Measurements from ENCODE around the gene TKTL1. TPM values are rescaled to one million over a fixed set of nuclear protein-coding genes. Genes with fewer than 3 reads are reported as not detected.
A peak's percentile ranks its signal among the peaks of the same experiment; 100 is the strongest.
"Not testable (repeated sequence)": the region's sequence is repeated elsewhere in the genome, so short reads cannot be mapped to it uniquely, and the experiment has no call there.

The TKTL1 gene
- 0.18 TPM for total RNA-seq

- DNase-seq (ENCODE audit: low spot score), result no peak
- intact Hi-C loops (cut with DNase I), result no loop called here
- no peak for ATAC-seq
These were observed at the start of gene TKTL1 for GRCh38 chrX:154295664-154296310. Gene TKTL1, plus strand, starts transcription at chrX:154295795. Its CDS starts 65 bp downstream, at chrX:154295860.

DNA sequence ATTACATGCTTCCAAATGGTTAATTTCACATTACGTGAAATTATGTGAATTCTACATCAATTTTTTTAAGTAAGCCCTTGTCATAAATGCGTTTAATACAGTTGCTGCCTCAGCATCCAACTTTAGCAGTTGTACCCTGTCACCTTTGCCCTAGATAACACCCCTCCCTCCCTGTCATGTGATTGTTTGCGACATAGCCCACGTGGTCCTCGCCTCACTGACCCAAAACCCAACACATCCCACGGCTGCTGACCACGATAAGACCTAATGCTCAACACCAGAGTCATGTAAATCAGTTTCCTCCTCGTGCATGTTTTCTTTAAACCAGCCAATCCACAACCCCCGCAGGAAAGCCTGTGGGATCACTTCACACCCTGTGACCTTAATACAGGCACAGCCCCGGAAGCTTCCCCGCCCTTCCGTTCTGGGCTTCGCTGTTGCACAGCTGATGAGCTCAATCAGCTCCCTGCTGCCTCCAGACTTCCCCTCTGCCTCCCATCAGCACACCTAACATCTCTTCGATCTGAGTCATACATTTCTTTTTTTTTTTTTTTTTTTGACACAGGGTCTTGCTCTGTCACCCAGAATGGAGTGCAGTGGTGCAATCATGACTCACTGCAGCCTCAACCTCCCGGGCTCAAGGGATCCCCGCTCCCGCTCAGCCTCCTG is 48.1 kb upstream of the TKTL1 start:
- intact Hi-C loops (cut with DNase I); DNase-seq (ENCODE audit: low spot score): not testable (repeated sequence)
- ATAC-seq, result peak; percentile 91

GRCh38 chrX:154248076-154248475 is 47.5 kb upstream of the TKTL1 start:
- ATAC-seq, result peak; percentile 22
- DNase-seq (ENCODE audit: low spot score); intact Hi-C loops (cut with DNase I): not testable (repeated sequence)

GRCh38 chrX:154257282-154257681 is 38.3 kb upstream of the TKTL1 start, which contains the start of gene OPN1MW3:
Gene OPN1MW3, plus strand, starts transcription at chrX:154257582. Its CDS starts 38 bp downstream, at chrX:154257620.
- ATAC-seq; intact Hi-C loops (cut with DNase I): not testable (repeated sequence)

DNA sequence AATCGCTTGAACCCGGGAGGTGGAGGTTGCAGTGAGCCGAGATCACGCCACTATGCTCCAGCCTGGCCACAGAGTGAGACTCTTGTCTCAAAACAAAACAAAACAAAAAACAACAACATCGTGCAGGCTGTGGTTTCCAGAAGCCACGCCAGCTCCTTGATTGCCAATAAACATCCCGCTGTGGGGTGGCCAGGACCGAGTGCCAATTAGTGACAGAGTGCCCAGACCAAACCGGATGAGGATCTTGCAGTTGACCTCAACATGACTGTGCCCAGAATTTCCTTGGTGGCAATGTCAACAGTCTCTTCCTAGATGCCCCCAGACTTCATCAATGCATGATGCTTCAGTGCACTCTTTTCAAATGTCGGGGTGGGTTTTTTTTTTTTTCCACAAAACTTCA is 36.9 kb upstream of the TKTL1 start:
- ATAC-seq, result not testable (repeated sequence)

More at GRCh38 chrX:154257282-154257681, 38.3 kb upstream of the TKTL1 start, which contains the start of gene OPN1MW3:
- not testable (repeated sequence) for DNase-seq (ENCODE audit: low spot score)

DNA sequence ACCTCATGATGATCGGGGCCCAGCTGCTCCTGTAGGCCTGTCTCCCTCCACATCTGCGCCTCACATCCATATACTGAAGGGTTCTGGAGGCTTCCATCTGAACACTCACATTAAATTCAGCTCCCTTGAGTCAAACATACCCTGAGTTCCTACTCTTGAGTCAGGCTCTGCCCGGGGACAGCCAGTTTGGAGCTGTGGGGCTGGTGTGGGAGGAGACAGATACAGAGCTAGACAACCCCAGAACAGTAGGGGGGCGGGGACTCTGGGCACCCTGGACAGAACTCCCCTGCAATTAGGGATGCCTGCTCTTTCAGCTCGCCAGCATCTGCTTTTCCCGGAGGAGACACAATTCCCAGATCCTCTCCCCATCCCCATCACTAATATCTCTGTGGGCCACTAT is 32.5 kb upstream of the TKTL1 start:
- DNase-seq (ENCODE audit: low spot score); intact Hi-C loops (cut with DNase I); ATAC-seq: not testable (repeated sequence)

More for the DNA sequence above, 36.9 kb upstream of the TKTL1 start:
- DNase-seq (ENCODE audit: low spot score); intact Hi-C loops (cut with DNase I): not testable (repeated sequence)

- DNase-seq (ENCODE audit: low spot score); intact Hi-C loops (cut with DNase I): not testable (repeated sequence)
- ATAC-seq, result peak; percentile 87
These were observed 26.4 kb upstream of the TKTL1 start for GRCh38 chrX:154269245-154269644.

DNA sequence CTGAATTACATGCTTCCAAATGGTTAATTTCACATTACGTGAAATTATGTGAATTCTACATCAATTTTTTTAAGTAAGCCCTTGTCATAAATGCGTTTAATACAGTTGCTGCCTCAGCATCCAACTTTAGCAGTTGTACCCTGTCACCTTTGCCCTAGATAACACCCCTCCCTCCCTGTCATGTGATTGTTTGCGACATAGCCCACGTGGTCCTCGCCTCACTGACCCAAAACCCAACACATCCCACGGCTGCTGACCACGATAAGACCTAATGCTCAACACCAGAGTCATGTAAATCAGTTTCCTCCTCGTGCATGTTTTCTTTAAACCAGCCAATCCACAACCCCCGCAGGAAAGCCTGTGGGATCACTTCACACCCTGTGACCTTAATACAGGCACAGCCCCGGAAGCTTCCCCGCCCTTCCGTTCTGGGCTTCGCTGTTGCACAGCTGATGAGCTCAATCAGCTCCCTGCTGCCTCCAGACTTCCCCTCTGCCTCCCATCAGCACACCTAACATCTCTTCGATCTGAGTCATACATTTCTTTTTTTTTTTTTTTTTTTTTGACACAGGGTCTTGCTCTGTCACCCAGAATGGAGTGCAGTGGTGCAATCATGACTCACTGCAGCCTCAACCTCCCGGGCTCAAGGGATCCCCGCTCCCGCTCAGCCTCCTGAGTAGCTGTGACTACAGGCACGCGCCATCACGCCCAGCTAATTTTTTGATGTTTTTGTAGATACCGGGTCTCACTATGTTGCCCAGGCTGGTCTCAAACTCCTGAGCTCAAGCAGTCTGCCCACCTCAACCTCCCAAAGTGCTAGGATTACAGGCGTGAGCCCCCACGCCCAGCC is 10.9 kb upstream of the TKTL1 start:
- DNase-seq (ENCODE audit: low spot score); intact Hi-C loops (cut with DNase I): not testable (repeated sequence)
- peak; percentile 92 for ATAC-seq

GRCh38 chrX:154286406-154286805 is 9.2 kb upstream of the TKTL1 start:
- intact Hi-C loops (cut with DNase I); DNase-seq (ENCODE audit: low spot score); ATAC-seq: not testable (repeated sequence)

DNA sequence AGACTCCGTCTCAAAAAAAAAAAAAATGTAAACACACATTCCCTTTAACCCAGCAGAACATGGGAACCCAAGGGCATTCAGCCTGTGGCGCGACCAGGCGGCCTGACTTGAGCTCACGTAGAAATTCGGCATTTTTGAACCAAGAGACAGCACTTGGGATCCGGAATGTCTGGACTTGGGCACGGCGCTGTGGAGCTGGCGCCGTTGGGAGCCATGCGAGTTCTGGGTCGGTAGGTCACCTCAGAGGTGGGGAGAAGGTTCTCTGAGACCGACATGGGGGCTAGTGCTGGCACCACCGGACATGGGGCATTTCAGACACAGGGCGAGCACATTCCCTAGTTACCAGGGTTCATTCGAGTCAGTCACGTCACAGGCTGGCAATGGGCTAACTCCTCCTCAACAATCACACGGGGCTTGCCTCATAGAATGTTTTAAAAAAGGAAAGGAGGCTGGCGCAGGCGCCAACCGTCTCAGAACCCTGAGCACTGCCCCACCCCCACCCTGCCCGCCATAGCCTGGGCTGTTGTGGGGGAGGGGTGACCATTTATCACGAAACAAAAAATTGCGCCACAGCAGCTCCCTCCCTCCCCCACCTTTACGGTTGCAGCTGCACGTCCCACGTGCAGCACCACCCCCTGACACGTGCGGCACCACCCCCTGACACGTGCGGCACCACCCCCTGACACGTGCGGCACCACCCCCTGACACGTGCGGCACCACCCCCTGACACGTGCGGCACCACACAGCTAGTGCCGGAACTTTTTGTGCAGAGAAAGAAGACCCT is 612 bp upstream of the TKTL1 start, which contains the start of gene TEX28:
TSS of gene TEX28 (minus strand) at position 334 of the 784 bp plus-strand sequence. CDS start 3,007 bp downstream, outside the sequence.
- no peak for ATAC-seq

DNA sequence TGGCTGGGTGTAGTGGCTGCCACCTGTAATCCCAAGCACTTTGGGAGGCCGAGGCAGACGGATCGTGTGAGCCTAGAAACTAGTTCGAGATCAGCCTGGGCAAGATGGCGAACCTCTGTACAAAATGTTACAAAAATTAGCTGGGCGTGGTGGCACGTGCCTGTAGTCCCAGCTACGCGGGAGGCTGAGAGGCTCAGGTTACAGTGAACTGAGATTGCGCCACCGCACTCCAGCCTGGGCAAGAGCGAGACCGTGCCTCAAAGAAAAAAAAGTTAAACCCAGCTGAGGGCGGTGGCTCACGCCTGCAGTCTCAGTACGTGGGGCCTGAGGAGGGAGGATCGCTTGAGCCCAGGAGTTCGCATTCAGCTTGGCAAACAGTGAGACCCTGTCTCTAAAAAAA is 1.1 kb downstream of the TKTL1 start:
- DNase-seq (ENCODE audit: low spot score) (no peak), ATAC-seq (no peak)
- intact Hi-C loops (cut with DNase I), result no loop called here

More for the DNA sequence above, 612 bp upstream of the TKTL1 start, which contains the start of gene TEX28:
- intact Hi-C loops (cut with DNase I), result no loop called here
- no peak for DNase-seq (ENCODE audit: low spot score)

GRCh38 chrX:154298312-154298711 is 2.7 kb downstream of the TKTL1 start:
- no peak for ATAC-seq
- intact Hi-C loops (cut with DNase I), result no loop called here

GRCh38 chrX:154300816-154301215 is 5.2 kb downstream of the TKTL1 start:
- DNase-seq (ENCODE audit: low spot score) (no peak), ATAC-seq (no peak)
- intact Hi-C loops (cut with DNase I), result no loop called here

More at GRCh38 chrX:154298312-154298711, 2.7 kb downstream of the TKTL1 start:
- no peak for DNase-seq (ENCODE audit: low spot score)

DNA sequence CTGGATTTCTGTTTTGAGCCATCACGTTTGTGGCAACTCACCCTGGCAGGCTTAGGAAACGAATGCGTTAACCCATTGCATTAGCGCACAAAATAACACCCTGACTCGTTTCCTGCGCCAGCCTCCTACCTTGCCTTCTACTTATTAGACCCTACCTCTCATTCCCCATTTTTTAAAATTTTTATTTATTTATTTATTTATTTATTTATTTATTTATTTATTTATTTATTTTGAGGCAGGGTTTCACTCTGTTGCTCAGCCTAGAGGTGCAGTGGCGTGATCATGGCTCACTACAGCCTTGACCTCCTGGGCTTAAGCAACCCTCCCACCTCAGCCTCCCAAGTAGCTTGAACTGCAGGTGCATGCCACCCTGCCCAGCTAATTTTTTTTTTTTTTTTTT is 7.4 kb downstream of the TKTL1 start:
- intact Hi-C loops (cut with DNase I); ATAC-seq; DNase-seq (ENCODE audit: low spot score): not testable (repeated sequence)

DNA sequence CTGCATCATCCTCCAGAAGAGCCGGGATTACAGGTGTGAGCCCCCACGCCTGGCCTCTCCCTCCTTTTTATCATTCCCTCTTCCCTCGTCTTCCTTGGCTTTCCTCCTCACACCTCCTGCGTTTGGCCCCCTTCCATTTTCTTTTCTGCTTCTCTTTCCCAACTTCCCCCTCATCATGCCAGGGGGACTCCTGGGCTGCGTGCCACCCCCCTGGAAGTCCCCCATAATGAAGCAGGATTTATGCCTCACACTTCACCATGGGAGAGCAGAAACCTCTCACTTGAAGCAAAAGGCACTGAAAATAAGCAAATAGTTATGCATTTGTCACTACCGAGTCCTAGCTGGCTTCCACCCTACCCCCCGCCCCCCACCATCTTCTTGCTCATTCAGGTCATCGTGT is 7.9 kb downstream of the TKTL1 start:
- ATAC-seq (no peak), DNase-seq (ENCODE audit: low spot score) (no peak)
- intact Hi-C loops (cut with DNase I), result no loop called here

GRCh38 chrX:154304846-154305245 is 9.3 kb downstream of the TKTL1 start:
- DNase-seq (ENCODE audit: low spot score) (no peak), ATAC-seq (no peak)
- intact Hi-C loops (cut with DNase I), result no loop called here

DNA sequence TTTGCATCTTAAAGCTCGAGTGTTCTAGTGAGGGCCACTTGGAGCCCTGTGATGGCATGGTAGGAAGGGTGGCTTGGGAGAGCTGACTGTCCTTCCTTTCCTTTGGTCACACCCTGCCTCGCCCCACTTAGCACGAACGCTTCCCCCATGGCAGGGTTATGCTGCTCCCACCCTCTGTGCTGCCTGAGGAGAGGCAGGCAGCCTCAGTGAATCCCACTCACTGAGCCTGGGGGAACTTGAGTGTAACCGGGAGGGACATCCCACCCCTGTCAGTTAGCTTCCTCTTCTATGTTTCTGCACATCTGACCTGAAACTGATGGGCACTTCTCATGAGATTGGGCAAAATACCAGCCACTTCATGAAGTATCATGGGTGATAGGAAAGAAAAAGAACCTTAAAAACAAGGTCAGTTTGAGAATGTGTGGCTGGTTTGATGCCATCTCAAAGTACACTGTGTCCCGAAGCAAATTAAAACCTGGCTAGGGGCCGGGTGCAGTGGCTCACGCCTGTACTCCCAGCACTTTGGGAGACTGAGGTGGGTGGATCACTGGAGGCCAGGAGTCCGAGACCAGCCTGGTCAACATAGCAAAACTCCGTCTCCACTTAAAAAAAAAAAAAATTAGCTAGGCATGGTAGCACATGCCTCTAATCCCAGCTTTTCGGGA is 10.1 kb downstream of the TKTL1 start:
- intact Hi-C loops (cut with DNase I), result no loop called here
- no peak for DNase-seq (ENCODE audit: low spot score)
- ATAC-seq, result no peak

DNA sequence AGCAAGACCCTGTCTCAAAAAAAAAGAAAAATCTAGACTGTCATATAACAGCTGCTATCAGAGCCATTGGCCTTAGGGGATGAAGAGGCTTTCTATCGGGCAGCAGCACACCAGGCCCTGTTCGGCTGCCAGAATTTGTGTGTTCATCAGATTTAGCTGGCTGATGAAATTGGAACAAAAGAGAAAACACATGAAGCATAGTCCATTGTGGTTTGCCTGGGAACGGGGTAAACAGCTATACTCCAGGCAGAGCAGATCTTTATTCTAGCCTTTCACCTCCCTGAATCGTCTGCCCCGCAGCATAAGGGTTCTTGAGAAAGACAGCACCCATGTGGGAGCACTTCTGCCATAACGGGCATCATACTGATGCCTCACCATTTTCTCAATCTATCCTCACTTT is 11.6 kb downstream of the TKTL1 start:
- ATAC-seq (peak; percentile 62), DNase-seq (ENCODE audit: low spot score) (no peak)
- intact Hi-C loops (cut with DNase I), result no loop called here
